SJSA1 (cell line): ENCODE data around the gene NUDT1. TPM values are rescaled to one million over a fixed set of nuclear protein-coding genes. Genes with fewer than 3 reads are reported as not detected.

ENCODE experiments used
- DNase-seq, 2 experiments: peaks; one replicate each; pipeline ENCODE4 v3.0.0-alpha.2; 2015 to 2020; ENCODE audit warnings: low spot score in 2 of 2, low read depth in 1 of 2
- H3K27ac ChIP-seq: fragments of 250-450 bp; sonication (Bioruptor Pico); 2 replicates; pipeline ENCODE4 v1.5.1; 2020; ENCODE audit warnings: mild to moderate bottlenecking, moderate library complexity
- H3K27me3 ChIP-seq: fragments of 250-450 bp; sonication (Bioruptor Pico); replicated peaks from 2 replicates; pipeline ENCODE4 v1.5.1; 2020; ENCODE audit warnings: mild to moderate bottlenecking, moderate library complexity
- H3K36me3 ChIP-seq: fragments of 250-450 bp; sonication (Bioruptor Pico); 2 replicates; pipeline ENCODE4 v1.5.1; 2020; ENCODE audit warnings: mild to moderate bottlenecking
- H3K4me1 ChIP-seq: fragments of 250-450 bp; sonication (Bioruptor Pico); replicated peaks from 2 replicates; pipeline ENCODE4 v1.6.1; 2021; ENCODE audit warnings: mild to moderate bottlenecking
- H3K4me3 ChIP-seq: fragments of 250-450 bp; sonication (Bioruptor Pico); 2 replicates; pipeline ENCODE4 v1.5.1; 2020; ENCODE audit warnings: mild to moderate bottlenecking
- H3K9me3 ChIP-seq: fragments of 250-450 bp; sonication (Bioruptor Pico); replicated peaks from 2 replicates; pipeline ENCODE4 v1.5.1; 2020; ENCODE audit warnings: mild to moderate bottlenecking
- total RNA-seq: library from RNA; depleted of rRNA; stranded (reverse); fragments of >200 nt; shearing (Covaris generic); gene quantifications from 2 replicates; pipeline ENCODE4 v1.2.3, GENCODE V29; 2014

NUDT1 gene
- total RNA-seq, 1 experiment from 2014 or later, result 50.7 TPM

DNA sequence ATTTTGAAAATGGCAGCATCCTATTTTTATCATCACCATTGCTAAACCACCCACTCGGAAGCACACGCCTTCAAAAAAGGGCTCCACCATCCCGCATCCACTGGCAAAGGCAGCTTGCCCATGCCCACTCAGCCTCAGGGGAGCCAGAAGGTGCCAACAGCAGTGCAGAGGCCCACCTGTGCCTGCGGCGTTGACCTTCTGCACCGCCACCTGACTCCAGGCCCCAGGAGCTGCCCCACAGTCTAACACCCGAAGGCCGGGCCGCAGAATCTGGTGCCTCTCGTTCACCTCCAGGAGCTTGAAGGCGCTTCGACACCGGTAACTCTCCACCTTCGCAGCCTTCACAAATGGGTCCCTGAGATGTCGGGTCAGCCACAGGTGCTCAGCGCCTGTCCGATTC lies 2.8 kb upstream of the NUDT1 start:
- Histone ChIP-seq H3K4me1 (peaks cover 19% of the 10 kb centered on the region), H3K27me3 (no peaks in the 10 kb centered on the region)
- DNase-seq, result no peak

DNA sequence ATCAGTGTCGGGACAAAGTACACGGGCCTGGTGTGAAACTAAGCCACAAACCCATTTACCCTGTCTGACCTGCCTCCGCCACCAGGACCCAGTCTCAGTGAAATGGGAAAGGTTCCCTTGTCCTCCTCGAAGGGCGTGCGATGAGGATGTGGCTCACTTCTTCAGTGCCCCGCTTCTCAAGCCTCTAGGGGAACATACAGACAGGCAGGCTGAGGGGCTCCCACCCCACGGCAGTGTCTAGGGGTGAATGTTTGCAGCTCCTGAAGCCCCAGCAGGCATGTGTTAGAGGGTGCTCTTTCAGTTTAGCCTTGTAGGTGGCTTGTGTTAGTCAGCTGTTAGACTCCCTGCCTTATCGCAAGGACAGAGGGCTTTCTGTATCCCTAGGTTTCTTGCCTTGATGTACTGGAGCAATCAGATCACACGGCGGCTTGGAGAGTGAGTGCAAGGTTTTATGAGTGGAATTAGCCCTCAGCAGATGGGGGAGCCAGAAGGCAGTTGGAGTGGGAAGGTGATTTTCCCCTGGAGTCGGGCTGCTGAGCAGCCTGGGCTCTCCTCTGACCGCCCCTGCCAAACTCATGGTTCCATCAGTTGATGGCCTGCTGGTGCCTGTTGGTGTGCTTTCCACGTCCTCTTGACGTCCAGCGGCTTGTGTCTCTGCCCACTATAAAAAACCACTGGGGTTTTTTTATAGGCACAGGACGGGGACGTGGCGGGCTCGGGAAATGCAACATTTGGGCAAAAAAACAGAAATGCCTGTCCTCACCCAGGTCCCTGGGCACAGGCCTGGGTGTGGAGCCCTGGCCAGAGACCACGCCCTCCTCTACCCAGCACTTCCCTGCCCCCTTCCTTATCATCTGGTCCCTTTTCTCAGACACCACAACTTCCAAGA lies 759 bp downstream of the NUDT1 start:
- Histone ChIP-seq H3K27me3 (no peaks in the 10 kb centered on the region), H3K4me3 (peak overlapping the region; percentile 92), H3K9me3 (no peaks in the 10 kb centered on the region), H3K4me1 (peaks cover 17% of the 10 kb centered on the region), H3K27ac (peak overlapping the region; percentile 41), H3K36me3 (peaks cover 30% of the 10 kb centered on the region)
- DNase-seq, result peak in 1 of 2 experiments; percentile 65

More for the DNA sequence above, 2.8 kb upstream of the NUDT1 start:
- Histone ChIP-seq H3K4me3 (no peak overlapping the region), H3K27ac (no peak overlapping the region), H3K9me3 (no peaks in the 10 kb centered on the region), H3K36me3 (peaks cover 65% of the 10 kb centered on the region)

DNA sequence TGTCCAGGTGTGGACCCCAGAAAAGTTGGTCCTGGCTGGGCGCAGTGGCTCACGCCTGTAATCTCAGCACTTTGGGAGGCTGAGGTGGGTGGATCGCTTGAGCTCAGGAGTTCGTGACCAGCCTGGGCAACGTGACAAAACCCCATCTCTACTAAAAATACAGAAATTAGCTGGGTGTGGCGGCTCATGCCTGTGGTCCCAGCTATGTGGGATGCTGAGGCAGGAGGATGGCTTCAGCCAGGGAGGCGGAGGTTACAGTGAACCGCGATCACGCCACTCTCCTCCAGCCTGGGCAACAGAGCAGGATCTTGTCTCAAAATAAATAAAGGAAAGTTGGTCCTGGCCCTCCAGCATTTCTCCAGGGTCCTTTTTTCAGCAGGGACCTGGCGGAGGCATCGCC lies 1.4 kb downstream of the NUDT1 start:
- H3K36me3 ChIP-seq, result peaks cover 23% of the 10 kb centered on the region

DNA sequence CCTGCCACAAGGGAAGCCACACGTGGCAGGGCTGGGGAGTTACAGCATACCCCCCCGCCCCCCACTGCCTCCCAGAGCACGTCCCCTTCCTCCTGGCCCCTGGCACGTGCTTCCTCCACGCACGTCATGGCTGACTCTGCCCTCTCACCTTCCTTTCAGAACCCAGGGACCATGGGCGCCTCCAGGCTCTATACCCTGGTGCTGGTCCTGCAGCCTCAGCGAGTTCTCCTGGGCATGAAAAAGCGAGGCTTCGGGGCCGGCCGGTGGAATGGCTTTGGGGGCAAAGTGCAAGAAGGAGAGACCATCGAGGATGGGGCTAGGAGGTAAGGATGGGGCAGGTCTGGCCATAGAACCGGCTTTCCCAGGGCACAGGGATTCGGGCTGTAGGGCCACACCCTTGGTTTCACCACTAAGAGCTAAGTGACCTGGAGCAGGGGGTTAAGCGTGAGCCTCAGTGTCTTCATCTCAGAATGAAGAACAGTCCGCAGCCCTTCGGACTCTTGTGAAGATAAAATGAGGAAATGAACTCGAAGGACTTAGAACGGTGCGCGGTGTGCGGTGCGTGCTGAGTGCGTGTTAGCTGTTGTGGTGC lies 2.5 kb downstream of the NUDT1 start:
- no peak for DNase-seq
- H3K4me3 ChIP-seq, result no peak overlapping the region
- no peaks in the 10 kb centered on the region for H3K27me3 ChIP-seq
- peaks cover 16% of the 10 kb centered on the region for H3K36me3 ChIP-seq
- peaks cover 32% of the 10 kb centered on the region for H3K4me1 ChIP-seq
- no peaks in the 10 kb centered on the region for H3K9me3 ChIP-seq
- H3K27ac ChIP-seq, result no peak overlapping the region

More for the DNA sequence above, 1.4 kb downstream of the NUDT1 start:
- H3K27ac ChIP-seq, result no peak overlapping the region
- 0 out of 2 replicates have a peak overlapping the region, but pooled peaks have one; percentile 92 for H3K4me3 ChIP-seq
- H3K9me3 ChIP-seq, result no peaks in the 10 kb centered on the region
- peaks cover 22% of the 10 kb centered on the region for H3K4me1 ChIP-seq
- H3K27me3 ChIP-seq, result no peaks in the 10 kb centered on the region
- no peak for DNase-seq

DNA sequence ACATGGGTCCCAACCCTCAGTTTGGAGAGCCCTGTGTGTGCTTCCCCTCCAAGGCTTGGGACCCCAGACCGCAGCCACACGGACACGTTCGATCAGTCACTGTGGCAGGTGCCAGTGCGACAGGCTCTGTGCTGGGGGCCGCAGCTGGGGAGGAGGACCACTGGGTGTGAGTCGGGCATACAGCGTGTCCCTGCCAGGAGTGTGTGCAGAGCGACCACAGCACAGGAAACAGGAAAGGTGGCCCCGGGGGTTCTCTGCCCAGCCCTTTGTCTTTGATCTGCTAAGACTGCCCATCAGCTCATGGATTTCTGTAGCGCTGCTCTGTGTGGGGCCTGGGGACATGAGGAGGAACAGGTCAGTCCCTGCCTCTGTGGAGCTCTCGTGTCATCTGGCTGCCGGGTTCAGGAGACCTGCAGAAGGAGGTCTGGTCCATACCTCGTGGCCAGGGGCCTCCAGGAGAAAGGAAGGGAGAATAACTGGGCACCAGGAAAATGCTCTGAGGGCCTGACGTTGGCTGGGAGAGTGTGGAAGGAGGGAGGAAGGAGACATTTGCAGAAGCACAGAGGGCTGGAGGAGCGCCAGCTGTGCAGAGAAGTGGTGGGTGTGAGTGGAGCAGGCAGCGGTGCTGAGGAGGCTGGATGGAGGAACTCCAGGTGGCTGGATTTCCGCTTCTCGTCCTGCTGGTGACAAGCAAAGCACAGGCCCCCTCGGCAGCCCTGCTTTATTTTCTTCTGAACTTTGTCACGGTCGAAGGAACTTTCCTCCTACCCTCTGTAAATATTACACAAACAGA lies 4.1 kb downstream of the NUDT1 start:
- no peak for DNase-seq
- no peak overlapping the region for H3K27ac ChIP-seq

DNA sequence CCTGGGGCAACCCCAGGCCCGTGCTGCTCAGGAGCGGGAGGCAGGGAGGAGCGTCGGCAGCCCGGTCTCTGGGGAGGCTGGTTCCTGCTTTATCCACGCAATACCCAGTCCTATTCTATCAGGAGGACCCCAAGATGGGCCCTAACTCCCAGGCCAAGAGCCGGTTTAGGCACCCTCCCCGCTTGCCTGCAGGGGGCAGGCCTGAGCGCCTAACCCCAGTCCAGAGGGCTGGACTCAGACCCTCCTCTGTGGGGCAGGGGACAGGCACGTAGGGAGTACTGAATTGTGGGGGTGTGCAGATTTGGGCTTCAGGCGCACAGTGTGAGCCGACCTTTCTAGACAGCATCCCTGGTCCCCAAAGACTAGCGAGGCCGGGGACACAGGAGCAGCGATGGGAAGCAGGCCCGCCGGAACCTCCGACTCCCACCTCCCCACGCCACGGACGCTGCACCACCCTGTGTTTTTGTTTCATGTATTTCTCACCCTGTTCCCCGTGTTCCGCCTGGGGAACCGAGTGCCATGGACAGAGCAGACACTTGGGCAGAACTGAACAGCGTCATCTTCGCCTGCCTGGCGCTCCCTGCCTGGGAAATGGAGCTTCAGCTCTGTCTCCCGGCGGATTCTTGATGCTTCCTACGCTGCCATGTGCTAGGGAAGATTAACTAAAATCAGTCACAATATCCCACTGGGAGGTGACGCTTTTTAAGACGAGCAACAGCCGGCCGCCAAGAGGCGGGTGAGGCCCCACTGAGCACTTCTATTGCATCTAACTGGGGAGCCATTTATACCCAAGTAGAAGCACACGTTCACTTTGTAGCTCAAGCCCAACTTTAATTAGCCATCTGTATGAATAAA lies 5.3 kb downstream of the NUDT1 start:
- Histone ChIP-seq H3K9me3 (0 out of 2 replicates have a peak, but pooled peaks cover 3% of the 10 kb centered on the region), H3K27me3 (no peaks in the 10 kb centered on the region), H3K4me1 (peaks cover 36% of the 10 kb centered on the region), H3K4me3 (no peak overlapping the region), H3K36me3 (peaks cover 14% of the 10 kb centered on the region), H3K27ac (no peak overlapping the region)
- no peak for DNase-seq

More for the DNA sequence above, 4.1 kb downstream of the NUDT1 start:
- Histone ChIP-seq H3K4me3 (no peak overlapping the region), H3K9me3 (0 out of 2 replicates have a peak, but pooled peaks cover 3% of the 10 kb centered on the region), H3K4me1 (peaks cover 40% of the 10 kb centered on the region), H3K36me3 (peaks cover 17% of the 10 kb centered on the region), H3K27me3 (no peaks in the 10 kb centered on the region)

DNA sequence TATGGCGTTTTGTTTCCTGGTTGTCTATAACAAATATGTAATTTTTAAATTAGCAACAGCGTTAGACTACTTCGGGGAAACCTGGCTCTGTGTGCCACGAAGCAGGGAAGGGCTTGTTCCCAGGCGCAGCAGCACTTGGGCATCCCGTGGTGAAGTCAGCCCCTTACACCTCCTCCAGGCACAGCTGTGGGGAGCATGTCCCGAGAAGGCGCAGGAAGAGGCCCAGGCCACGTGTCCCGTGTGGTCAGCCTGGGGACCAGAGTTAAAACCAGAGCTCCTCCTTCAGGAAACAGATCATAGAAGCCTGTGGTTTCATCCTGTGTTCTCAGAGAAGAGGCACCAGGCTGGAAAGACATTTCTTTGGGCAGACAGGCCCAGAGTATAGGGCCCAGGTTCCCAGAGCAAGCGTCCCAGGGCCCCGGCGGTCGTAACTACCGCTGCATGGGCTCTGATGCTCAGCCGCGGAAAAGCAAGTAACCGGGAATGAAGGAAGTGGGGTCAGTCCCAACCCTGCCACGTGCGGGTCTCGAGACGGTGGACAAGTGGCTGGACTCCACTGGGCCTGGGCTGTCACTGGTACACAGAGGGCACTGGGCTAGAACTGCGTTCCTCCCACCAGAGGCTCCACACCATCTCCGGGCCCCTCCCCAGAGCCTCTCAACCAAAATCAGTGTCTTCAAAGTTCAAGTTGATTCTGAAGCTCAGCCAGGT lies 7.1 kb downstream of the NUDT1 start:
- H3K4me1 ChIP-seq, result peaks cover 24% of the 10 kb centered on the region
- peaks cover 22% of the 10 kb centered on the region for H3K36me3 ChIP-seq
- no peak overlapping the region for H3K4me3 ChIP-seq
- peak overlapping the region; percentile 59 for H3K27ac ChIP-seq
- DNase-seq, result peak; percentile 84 to 89
- 0 out of 2 replicates have a peak, but pooled peaks cover 3% of the 10 kb centered on the region for H3K9me3 ChIP-seq
- no peaks in the 10 kb centered on the region for H3K27me3 ChIP-seq

DNA sequence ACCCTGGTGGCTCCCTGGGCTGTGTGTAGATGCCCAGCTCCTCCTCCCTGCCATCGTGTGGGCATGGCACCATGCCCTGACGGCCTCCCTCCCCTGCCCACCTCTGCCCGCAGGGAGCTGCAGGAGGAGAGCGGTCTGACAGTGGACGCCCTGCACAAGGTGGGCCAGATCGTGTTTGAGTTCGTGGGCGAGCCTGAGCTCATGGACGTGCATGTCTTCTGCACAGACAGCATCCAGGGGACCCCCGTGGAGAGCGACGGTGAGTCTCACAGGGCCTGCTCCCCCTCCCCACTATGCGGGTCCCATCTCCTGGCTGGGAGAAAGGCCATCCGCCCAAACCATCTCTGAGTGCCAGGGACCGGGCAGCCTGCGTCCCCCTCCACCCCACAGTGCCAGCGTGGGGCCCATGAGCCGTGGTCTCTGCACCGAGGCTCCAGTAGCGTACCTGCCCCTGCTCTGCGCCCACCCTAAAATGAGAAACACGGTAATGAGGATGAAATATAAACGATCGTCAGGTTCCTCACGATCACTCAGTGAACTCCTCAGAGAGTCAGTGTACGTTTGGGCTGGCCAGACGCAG lies 7.8 kb downstream of the NUDT1 start:
- H3K27ac ChIP-seq, result peak overlapping the region; percentile 59
- peaks cover 29% of the 10 kb centered on the region for H3K36me3 ChIP-seq
- H3K4me3 ChIP-seq, result no peak overlapping the region
- peaks cover 24% of the 10 kb centered on the region for H3K4me1 ChIP-seq
- no peaks in the 10 kb centered on the region for H3K27me3 ChIP-seq
- 0 out of 2 replicates have a peak, but pooled peaks cover 3% of the 10 kb centered on the region for H3K9me3 ChIP-seq
- no peak for DNase-seq

DNA sequence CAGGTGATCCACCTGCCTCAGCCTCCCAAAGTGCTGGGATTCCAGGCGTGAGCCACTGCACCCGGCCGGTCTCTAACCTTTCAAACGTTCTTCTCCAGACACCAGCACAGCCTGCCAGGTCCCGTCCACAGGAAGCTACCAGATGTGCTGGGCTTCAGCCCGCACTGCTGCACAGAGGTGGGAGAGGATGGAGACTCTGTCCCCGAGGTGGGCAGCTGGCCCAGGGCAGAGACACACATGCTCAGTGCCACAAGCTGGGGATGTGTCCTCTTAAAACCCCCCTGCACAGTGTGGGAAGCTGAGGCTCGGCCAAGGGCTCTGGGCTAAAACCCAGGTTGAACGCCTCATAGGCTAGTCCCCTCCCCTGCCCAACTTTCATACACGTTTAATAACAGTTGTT lies 9.4 kb downstream of the NUDT1 start:
- no peaks in the 10 kb centered on the region for H3K27me3 ChIP-seq
- H3K4me1 ChIP-seq, result peaks cover 24% of the 10 kb centered on the region
- no peak overlapping the region for H3K27ac ChIP-seq
- H3K4me3 ChIP-seq, result no peak overlapping the region
- peaks cover 38% of the 10 kb centered on the region for H3K36me3 ChIP-seq
- no peak for DNase-seq
- H3K9me3 ChIP-seq, result 0 out of 2 replicates have a peak, but pooled peaks cover 3% of the 10 kb centered on the region

DNA sequence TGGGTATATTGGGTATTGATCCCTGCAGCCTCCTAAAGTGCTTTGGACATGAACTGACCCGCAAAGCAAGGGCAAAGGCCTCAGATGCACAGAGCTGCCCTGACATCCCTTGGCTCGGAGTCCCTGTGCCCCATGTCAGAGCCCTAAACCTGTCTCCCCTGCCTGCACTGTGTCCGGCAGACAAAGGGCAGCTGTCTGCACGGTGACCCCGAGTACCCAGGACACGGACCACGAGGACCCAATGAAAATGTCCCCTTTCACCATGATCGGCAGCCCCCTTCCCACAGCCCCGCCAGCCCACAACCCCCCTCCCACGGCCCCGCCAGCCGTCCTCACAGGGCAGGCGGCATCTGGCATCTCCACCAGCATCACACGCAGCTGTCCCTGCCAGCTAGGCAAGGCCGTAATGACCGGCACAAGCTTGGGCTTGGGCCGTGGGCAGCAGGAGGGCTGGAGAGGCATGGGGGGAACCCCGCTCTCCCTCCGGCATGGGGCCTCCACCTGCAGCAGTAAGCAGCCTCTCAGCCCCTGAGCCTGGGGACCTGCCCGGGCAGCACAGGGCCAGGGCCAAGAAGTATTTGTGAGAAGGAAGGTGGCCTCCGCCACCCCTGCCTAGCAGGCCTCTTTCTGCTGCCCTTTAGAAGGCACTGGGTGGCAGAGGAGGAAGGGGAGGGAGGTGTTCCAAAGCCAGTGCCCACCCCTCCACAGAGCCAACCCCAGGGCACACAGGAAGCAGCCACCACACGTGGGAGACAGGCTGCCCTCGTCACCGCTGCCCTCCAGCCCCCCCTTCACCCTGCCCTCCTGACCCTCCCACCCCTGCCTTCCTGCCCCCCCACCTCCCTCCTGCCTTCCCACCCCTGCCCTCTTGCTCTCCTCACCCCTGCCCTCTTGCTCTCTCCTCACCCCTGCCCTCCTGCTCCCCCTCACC lies 10.1 kb downstream of the NUDT1 start:
- Histone ChIP-seq H3K9me3 (0 out of 2 replicates have a peak, but pooled peaks cover 3% of the 10 kb centered on the region), H3K4me3 (no peak overlapping the region)

DNA sequence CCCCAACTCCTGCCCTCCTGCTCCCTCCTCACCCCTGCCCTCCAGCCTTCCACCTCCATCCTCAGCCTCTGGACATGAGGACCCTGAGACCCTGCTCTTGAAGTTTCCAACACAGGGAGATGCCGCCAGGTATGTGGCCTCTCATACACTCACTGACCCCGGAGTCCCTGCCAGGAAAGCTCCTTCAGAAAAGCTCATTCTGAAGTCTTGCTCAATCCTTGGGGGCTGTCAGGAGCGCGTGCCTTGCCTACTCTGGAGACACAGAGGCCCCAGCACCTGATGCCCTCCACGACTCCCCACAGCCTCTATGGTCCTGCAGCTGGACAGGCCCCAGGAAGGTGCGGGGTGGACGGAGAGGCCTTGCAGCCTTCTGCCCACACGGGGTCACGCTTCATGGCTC lies 11.0 kb downstream of the NUDT1 start:
- H3K4me1 ChIP-seq, result peaks cover 23% of the 10 kb centered on the region
- 0 out of 2 replicates have a peak, but pooled peaks cover 3% of the 10 kb centered on the region for H3K9me3 ChIP-seq
- H3K27ac ChIP-seq, result no peak overlapping the region
- H3K36me3 ChIP-seq, result peaks cover 51% of the 10 kb centered on the region
- no peak overlapping the region for H3K4me3 ChIP-seq
- H3K27me3 ChIP-seq, result no peaks in the 10 kb centered on the region
- DNase-seq, result no peak

More for the DNA sequence above, 10.1 kb downstream of the NUDT1 start:
- no peaks in the 10 kb centered on the region for H3K27me3 ChIP-seq
- peaks cover 46% of the 10 kb centered on the region for H3K36me3 ChIP-seq
- H3K4me1 ChIP-seq, result peaks cover 24% of the 10 kb centered on the region
- no peak for DNase-seq
- H3K27ac ChIP-seq, result no peak overlapping the region
